ENCODE measurements around the gene ERGIC1.
"Not testable (repeated sequence)": the region's sequence is repeated elsewhere in the genome, so short reads cannot be mapped to it uniquely, and the experiment has no call there.

ERGIC1 gene

GRCh38 chr5:172846677-172847076, 12.6 kb downstream of the ERGIC1 start:
- no peak for DNase-seq (ENCODE audit: low read depth in 2 of 2)

GRCh38 chr5:172847584-172847983, 13.5 kb downstream of the ERGIC1 start:
- DNase-seq (ENCODE audit: low read depth in 2 of 2): not testable (repeated sequence)

- no peak for DNase-seq (ENCODE audit: low read depth in 2 of 2)
Observed at GRCh38 chr5:172848419-172848818, 14.4 kb downstream of the ERGIC1 start.

GRCh38 chr5:172849606-172850453, 15.8 kb downstream of the ERGIC1 start:
- DNase-seq (ENCODE audit: low read depth in 2 of 2): no peak

GRCh38 chr5:172850454-172850797, 16.4 kb downstream of the ERGIC1 start:
- DNase-seq (ENCODE audit: low read depth in 2 of 2): no peak

- DNase-seq (ENCODE audit: low read depth in 2 of 2): not testable (repeated sequence)
Observed at GRCh38 chr5:172851254-172851653, 17.2 kb downstream of the ERGIC1 start.

- DNase-seq (ENCODE audit: low read depth in 2 of 2): no peak
Observed at GRCh38 chr5:172852490-172853354, 18.7 kb downstream of the ERGIC1 start.

- no peak for DNase-seq (ENCODE audit: low read depth in 2 of 2)
Observed at GRCh38 chr5:172853355-172853975, 19.4 kb downstream of the ERGIC1 start.

GRCh38 chr5:172854451-172854871, 20.4 kb downstream of the ERGIC1 start:
- no peak for DNase-seq (ENCODE audit: low read depth in 2 of 2)

GRCh38 chr5:172854971-172855370, 20.9 kb downstream of the ERGIC1 start:
- no peak for DNase-seq (ENCODE audit: low read depth in 2 of 2)

- DNase-seq (ENCODE audit: low read depth in 2 of 2): no peak
Observed at GRCh38 chr5:172855597-172856292, 21.7 kb downstream of the ERGIC1 start.

- no peak for DNase-seq (ENCODE audit: low read depth in 2 of 2)
Observed at GRCh38 chr5:172856336-172856735, 22.3 kb downstream of the ERGIC1 start.

- no peak for DNase-seq (ENCODE audit: low read depth in 2 of 2)
Observed at GRCh38 chr5:172857982-172858381, 23.9 kb downstream of the ERGIC1 start.

GRCh38 chr5:172858511-172858989, 24.5 kb downstream of the ERGIC1 start:
- no peak for DNase-seq (ENCODE audit: low read depth in 2 of 2)

GRCh38 chr5:172858990-172859811, 25.1 kb downstream of the ERGIC1 start:
- no peak for DNase-seq (ENCODE audit: low read depth in 2 of 2)

GRCh38 chr5:172859966-172860365, 25.9 kb downstream of the ERGIC1 start:
- no peak for DNase-seq (ENCODE audit: low read depth in 2 of 2)

- no peak for DNase-seq (ENCODE audit: low read depth in 2 of 2)
Observed at GRCh38 chr5:172860520-172861443, 26.7 kb downstream of the ERGIC1 start.

- no peak for DNase-seq (ENCODE audit: low read depth in 2 of 2)
Observed at GRCh38 chr5:172861461-172861860, 27.4 kb downstream of the ERGIC1 start.

GRCh38 chr5:172862165-172862801, 28.2 kb downstream of the ERGIC1 start:
- no peak for DNase-seq (ENCODE audit: low read depth in 2 of 2)

All from stimulated activated CD4-positive, alpha-beta T cell treated with anti-CD3 and anti-CD28 coated beads, Interleukin-12 subunit alpha, Interleukin-12 subunit beta, amount 100 ng/mL, for 24 hours (primary cell).